ENCODE data around the gene EBF4.

DNA sequence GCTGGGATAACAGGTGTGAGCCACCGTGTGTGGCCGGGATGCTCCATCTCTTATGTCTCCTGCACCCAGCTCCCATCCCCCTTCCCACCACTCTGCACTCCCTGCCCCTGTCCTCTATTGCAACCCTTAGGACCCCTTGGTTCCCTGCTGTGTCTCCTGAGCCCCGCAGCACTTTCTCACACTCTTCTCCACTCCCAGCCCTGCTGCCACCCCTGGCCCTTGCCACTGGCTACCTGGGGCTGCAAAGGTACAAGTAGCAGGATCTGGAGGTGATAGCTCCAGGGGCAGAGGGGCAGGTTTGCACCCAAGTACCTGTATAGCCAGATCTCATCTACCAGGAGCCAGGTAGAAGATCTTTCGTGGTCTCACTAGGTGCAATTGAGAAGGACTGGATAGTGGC, 114.4 kb downstream of the EBF4 start:
- TF ChIP-seq ZNF384 (IDR thresholded peaks at IDR 0.05) (no peak), FOXM1 (IDR thresholded peaks at IDR 0.05; ENCODE audit: borderline replicate concordance) (no peak), FOXK2 (IDR thresholded peaks at IDR 0.05) (no peak), L3MBTL2 (conservative IDR thresholded peaks at IDR 0.05) (no peak), FOXA1 (IDR thresholded peaks at IDR 0.05) (no peak), CTBP1 (IDR thresholded peaks at IDR 0.05; ENCODE audit: borderline replicate concordance) (no peak), SP1 (IDR thresholded peaks at IDR 0.05) (no peak), BHLHE40 (IDR thresholded peaks at IDR 0.05; ENCODE audit: borderline replicate concordance) (no peak), SUZ12 (IDR thresholded peaks at IDR 0.05) (no peak)

All from HEK293T (cell line).